Esophagus muscularis mucosa (tissue), 4 donors: ENCODE results near the gene GRPR. TPM values are rescaled to one million over a fixed set of nuclear protein-coding genes. Genes with fewer than 3 reads are reported as not detected.

Source experiments
- DNase-seq: peaks from one replicate; pipeline ENCODE4 v3.0.0-alpha.2; 2017; ENCODE audit errors: extremely low spot score
- H3K27ac ChIP-seq, 4 donors: fragments of 200-600 bp; sonication (generic); replicated peaks in 1 of 4; 1 replicate in 3 of 4; 2 replicates in 1 of 4; pipeline ENCODE4 v1.5.1; 2016 to 2019; ENCODE audit warnings: mild to moderate bottlenecking in 1 of 4
- H3K27me3 ChIP-seq, 4 donors: fragments of 200-600 bp; sonication (generic); one replicate each; pipeline versions ENCODE4 v1.5.1 to v1.6.0; 2016 to 2019
- H3K36me3 ChIP-seq, 4 donors: fragments of 200-600 bp; sonication (generic); one replicate each; pipeline ENCODE4 v1.5.1; 2016 to 2019
- H3K4me1 ChIP-seq, 4 donors: fragments of 200-600 bp; sonication (generic); one replicate each; pipeline ENCODE4 v1.5.1; 2016 to 2019
- H3K4me3 ChIP-seq, 4 donors: fragments of 200-600 bp; sonication (generic); 1 replicate in 2 of 4; 2 replicates in 2 of 4; pipeline ENCODE4 v1.5.1; 2016 to 2019; ENCODE audit warnings: mild to moderate bottlenecking in 4 of 4, moderate library complexity in 1 of 4
- H3K9me3 ChIP-seq, 4 donors: fragments of 200-600 bp; sonication (generic); 1 replicate in 3 of 4; 2 replicates in 1 of 4; pipeline ENCODE4 v1.5.1; 2016 to 2019
- EP300 ChIP-seq: sonication (generic); formaldehyde crosslinking; IDR thresholded peaks from one replicate; pipeline ENCODE4 v1.6.1; 2017; ENCODE audit warnings: antibody characterized with exemption
- POLR2A ChIP-seq: fragments of 450-650 bp; IDR thresholded peaks from one replicate; pipeline ENCODE4 v1.6.1; 2017; ENCODE audit warnings: antibody characterized with exemption, moderate library complexity, mild to moderate bottlenecking, low read depth
- POLR2AphosphoS5 ChIP-seq, 2 donors: sonication (generic); formaldehyde crosslinking; IDR thresholded peaks; one replicate each; pipeline ENCODE4 v1.6.1; 2017; ENCODE audit warnings: antibody characterized with exemption in 2 of 2
- WGBS: methylation state at CpG from one replicate; pipeline ENCODE4 v1.1.5; 2018; 5-methylcytosine and 5-hydroxymethylcytosine counted together
- intact Hi-C: fragments of 100-400 bp; cut with DNase I; formaldehyde crosslinking; loops from one replicate; pipeline ENCODE4 v1.15.1; 2023
- total RNA-seq, 4 donors: library from RNA; depleted of rRNA; stranded (reverse); fragments of >200 nt; gene quantifications; one replicate each; pipeline versions ENCODE4 v1.1.0 to v1.2.1, GENCODE V29; 2016
- TF ChIP-seq, protein P1 (sequence below), 3 experiments: fragments of 200-600 bp in 2 of 3; fragments of 450-650 bp in 1 of 3; sonication (generic) in 2 of 3; IDR thresholded peaks; one replicate each; pipeline ENCODE4 v1.5.1; 2017 to 2019; ENCODE audit warnings: antibody characterized with exemption in 3 of 3, mild to moderate bottlenecking in 2 of 3, moderate library complexity in 1 of 3

The GRPR gene
- total RNA-seq, 4 donors from 2014 or later: 7.8 to 15.0 (median 12.4) TPM

DNA sequence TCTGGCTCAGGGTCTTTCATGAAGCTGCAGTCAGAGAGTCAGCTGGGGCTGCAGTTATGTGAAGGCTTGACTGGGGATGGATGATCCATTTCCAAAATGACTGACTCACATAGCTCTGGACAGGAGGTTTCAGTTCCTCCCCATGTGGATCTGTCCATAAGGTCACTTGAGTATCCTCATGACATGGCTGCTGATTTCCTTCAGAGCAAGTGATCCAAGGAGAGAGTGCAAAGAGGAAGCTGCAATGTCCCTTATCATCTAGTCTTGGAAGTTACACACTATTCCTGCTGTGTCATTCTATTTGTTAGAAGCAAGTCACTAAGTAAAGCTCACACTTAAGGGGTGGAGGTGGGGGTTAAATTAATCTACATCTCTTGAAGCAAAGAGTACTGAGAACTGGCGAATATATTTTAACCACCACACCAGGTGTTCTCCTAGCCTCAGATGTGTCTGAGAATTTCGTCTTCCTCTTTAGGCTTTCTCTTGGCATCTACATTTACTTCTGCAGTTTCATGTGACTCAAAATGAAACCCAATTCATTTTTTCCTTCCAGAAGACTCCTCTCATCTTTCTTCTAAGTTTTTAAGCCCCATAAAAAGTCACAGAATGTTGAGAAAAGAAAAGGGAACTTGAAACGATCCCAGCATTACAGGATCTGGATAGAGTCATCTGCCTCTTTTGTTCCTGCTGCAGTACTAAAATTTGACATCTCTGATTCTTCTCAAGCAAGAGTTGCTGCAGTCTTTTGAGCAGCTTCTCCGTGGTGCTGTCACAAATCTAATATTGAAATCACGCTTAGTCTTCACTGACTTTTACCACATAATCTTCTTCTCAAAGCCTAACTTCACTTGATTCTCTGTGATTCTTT, 3.8 kb upstream of the GRPR start:
- intact Hi-C loops: loop anchor here (5.0 kb wide), 3 partner anchors 93 to 573 kb away; no protein-coding TSS in a partner anchor
- H3K4me3 ChIP-seq: no peak overlapping the region
- no peak for TF ChIP-seq EP300
- no peak for TF ChIP-seq POLR2AphosphoS5 (IDR thresholded peaks at IDR 0.05)
- TF ChIP-seq, protein P1, sequence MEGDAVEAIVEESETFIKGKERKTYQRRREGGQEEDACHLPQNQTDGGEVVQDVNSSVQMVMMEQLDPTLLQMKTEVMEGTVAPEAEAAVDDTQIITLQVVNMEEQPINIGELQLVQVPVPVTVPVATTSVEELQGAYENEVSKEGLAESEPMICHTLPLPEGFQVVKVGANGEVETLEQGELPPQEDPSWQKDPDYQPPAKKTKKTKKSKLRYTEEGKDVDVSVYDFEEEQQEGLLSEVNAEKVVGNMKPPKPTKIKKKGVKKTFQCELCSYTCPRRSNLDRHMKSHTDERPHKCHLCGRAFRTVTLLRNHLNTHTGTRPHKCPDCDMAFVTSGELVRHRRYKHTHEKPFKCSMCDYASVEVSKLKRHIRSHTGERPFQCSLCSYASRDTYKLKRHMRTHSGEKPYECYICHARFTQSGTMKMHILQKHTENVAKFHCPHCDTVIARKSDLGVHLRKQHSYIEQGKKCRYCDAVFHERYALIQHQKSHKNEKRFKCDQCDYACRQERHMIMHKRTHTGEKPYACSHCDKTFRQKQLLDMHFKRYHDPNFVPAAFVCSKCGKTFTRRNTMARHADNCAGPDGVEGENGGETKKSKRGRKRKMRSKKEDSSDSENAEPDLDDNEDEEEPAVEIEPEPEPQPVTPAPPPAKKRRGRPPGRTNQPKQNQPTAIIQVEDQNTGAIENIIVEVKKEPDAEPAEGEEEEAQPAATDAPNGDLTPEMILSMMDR (IDR thresholded peaks at IDR 0.05): no peak
- peak overlapping the region in 1 of 4 donors; percentile 4 for H3K27ac ChIP-seq
- H3K27me3 ChIP-seq: peaks cover 0 to 4% (median 0%) of the 10 kb centered on the region in 4 donors
- no peaks in the 10 kb centered on the region for H3K36me3 ChIP-seq
- WGBS: 63% methylated on average over 5 of the region's 5 CpGs
- no peak for DNase-seq
- H3K4me1 ChIP-seq: peaks cover 0 to 6% (median 0%) of the 10 kb centered on the region in 4 donors
- H3K9me3 ChIP-seq: peaks cover 0 to 4% (median 0%) of the 10 kb centered on the region in 4 donors

DNA sequence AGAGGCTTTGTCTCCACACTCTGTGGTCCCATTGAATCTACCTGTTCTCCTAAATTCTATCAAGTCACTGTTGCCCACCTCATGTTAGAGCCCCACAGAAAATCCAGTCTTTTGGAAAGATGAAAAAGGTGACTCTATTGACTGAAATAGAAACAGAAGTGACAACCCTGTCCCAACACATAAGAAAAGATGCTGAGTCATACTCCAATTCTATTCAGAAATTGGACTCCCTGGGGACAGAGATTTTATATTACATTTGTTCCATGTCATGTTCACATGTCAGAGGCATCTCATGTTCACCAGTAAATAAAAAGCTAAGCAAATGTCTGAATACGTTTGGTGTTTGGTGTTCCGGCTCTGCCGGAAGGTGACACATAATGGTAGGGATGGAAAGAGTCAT, 2.9 kb upstream of the GRPR start:
- Histone ChIP-seq H3K4me3 (no peak overlapping the region), H3K4me1 (no peaks in the 10 kb centered on the region), H3K27ac (no peak overlapping the region), H3K9me3 (peaks cover 0 to 4% (median 0%) of the 10 kb centered on the region in 4 donors), H3K36me3 (no peaks in the 10 kb centered on the region), H3K27me3 (no peaks in the 10 kb centered on the region)
- 92% methylated on average over 3 of the region's 3 CpGs for WGBS
- no peak for DNase-seq
- no peak for TF ChIP-seq EP300
- no peak for TF ChIP-seq POLR2AphosphoS5 (IDR thresholded peaks at IDR 0.05)
- TF ChIP-seq, protein P1 (IDR thresholded peaks at IDR 0.05): no peak
- no peak for TF ChIP-seq POLR2A
- intact Hi-C loops: loop anchor here (5.0 kb wide), 3 partner anchors 92 to 572 kb away; no protein-coding TSS in a partner anchor

DNA sequence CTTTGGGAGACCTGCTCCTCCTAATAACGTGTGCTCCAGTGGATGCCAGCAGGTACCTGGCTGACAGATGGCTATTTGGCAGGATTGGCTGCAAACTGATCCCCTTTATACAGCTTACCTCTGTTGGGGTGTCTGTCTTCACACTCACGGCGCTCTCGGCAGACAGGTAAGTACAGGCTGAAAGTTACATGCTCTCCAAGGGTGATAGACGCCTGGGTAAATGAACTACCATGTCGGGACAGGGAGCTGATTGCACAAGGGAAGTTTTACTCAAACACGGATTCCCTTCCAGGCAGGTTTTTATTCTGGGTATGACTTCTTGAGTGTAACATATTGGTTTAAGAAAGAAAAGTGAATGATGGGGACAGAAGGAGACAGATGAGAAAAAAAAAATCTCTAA, 836 bp downstream of the GRPR start:
- H3K27me3 ChIP-seq: no peaks in the 10 kb centered on the region
- peak overlapping the region; percentile 34 to 54 (median 44) for H3K4me3 ChIP-seq
- intact Hi-C loops: loop anchor here (5.0 kb wide), 3 partner anchors 88 to 568 kb away; no protein-coding TSS in a partner anchor
- no peaks in the 10 kb centered on the region for H3K36me3 ChIP-seq
- H3K4me1 ChIP-seq: no peaks in the 10 kb centered on the region
- WGBS: 79% methylated on average over 7 of the region's 7 CpGs
- DNase-seq: no peak
- TF ChIP-seq POLR2A (no peak), POLR2AphosphoS5 (IDR thresholded peaks at IDR 0.05) (no peak), EP300 (no peak)
- TF ChIP-seq, protein P1 (IDR thresholded peaks at IDR 0.05): no peak
- peaks cover 0 to 4% (median 0%) of the 10 kb centered on the region in 4 donors for H3K9me3 ChIP-seq
- peak overlapping the region in 3 of 4 donors; percentile 39 to 47 (median 41) for H3K27ac ChIP-seq

DNA sequence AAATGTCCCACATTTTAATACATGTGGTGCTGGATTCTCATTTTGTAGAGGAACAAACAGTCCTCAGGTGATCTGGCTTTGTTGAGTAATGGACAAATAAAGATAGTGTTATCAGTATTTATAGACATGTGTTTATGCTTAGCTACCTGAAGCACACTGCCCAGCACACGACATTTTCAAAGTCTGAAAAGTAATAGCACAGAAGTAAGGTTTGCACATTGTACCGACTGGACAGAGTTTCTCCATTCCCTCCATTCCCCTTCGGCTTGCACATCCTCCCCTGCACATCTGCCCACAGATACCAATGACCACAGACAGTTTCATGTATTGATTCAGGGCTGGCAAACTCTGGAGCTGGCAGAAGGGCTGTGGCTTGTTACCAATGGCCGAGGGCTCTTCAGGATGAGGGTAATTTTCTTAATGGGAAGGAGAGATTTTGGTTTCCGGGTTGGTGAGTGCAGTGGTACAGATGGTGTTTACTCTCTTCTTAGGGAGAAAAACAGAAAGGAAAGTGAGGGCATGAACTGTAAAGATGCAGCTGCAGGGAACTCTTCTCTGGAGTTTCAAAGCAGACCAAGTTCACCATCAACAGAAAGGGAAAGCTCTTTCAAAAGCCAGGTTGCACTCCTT, 2.3 kb downstream of the GRPR start:
- H3K36me3 ChIP-seq: no peaks in the 10 kb centered on the region
- H3K9me3 ChIP-seq: no peaks in the 10 kb centered on the region
- WGBS: 70% methylated on average over 5 of the region's 5 CpGs
- H3K4me3 ChIP-seq: peak overlapping the region; percentile 34 to 54 (median 44)
- TF ChIP-seq POLR2A (no peak), POLR2AphosphoS5 (IDR thresholded peaks at IDR 0.05) (no peak), EP300 (no peak)
- TF ChIP-seq, protein P1 (IDR thresholded peaks at IDR 0.05): no peak
- peaks cover 0 to 7% (median 0%) of the 10 kb centered on the region in 4 donors for H3K4me1 ChIP-seq
- DNase-seq: no peak
- H3K27ac ChIP-seq: peak overlapping the region; percentile 30 to 54 (median 49)
- no peaks in the 10 kb centered on the region for H3K27me3 ChIP-seq
- intact Hi-C loops: no loop called here
